ENCODE measurements around the gene OR5K2.

- TF ChIP-seq CTCF (conservative IDR thresholded peaks at IDR 0.05; ENCODE audit: low read depth, low read length) (no peak), EZH2 (IDR thresholded peaks at IDR 0.05; ENCODE audit: borderline replicate concordance, low read depth, low read length, poor library complexity, severe bottlenecking) (no peak)
Measured at GRCh38 chr3:98525494-98525893, 28.0 kb downstream of the OR5K2 start.

Data from A673 (cell line).